ENCODE measurements around the gene ZFP30. TPM values are rescaled to one million over a fixed set of nuclear protein-coding genes. Genes with fewer than 3 reads are reported as not detected.
A peak's percentile ranks its signal among the peaks of the same experiment; 100 is the strongest.
"Not testable (repeated sequence)": the region's sequence is repeated elsewhere in the genome, so short reads cannot be mapped to it uniquely, and the experiment has no call there.

Gene ZFP30
- total RNA-seq, 3 donors from 2014 or later = 4.8 to 18.1 (median 11.1) TPM

GRCh38 chr19:37691881-37692504 is 36.7 kb upstream of the ZFP30 start:
- TF ChIP-seq POLR2AphosphoS5 (IDR thresholded peaks at IDR 0.05) = peak in 1 of 3 donors; percentile 25
- no peak for TF ChIP-seq POLR2A (IDR thresholded peaks at IDR 0.05)
- H3K36me3 ChIP-seq = no peaks in the 10 kb centered on the region
- DNase-seq (ENCODE audit: low spot score in 2 of 2) = peak; percentile 46 to 66
- intact Hi-C loops (cut with DNase I; ENCODE audit: low total_unique reads) = no loop called here
- no peaks in the 10 kb centered on the region for H3K27me3 ChIP-seq
- H3K4me3 ChIP-seq = peak overlapping the region; percentile 42 to 89 (median 64)
- H3K4me1 ChIP-seq = no peaks in the 10 kb centered on the region
- peaks cover 6 to 20% of the 10 kb centered on the region in 2 donors for H3K9me3 ChIP-seq
- H3K27ac ChIP-seq = peak overlapping the region; percentile 71 to 81

DNA sequence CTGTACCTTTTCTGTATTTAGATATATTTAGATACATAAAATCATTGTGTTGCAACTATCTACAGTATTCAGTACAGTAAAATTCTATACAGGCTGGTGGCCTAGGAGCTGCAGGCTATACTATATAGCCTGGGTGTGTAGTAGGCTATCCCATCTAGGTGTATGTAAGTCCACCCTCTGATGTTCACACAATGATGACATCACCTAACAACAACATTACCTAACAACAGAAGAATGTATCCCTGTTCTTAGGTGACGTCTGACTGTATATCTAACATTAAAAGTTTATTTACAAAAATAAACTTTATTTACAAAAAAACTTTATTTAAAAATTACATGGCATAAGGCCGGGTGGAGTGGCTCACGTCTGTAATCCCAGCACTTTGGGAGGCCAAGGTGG is 28.3 kb upstream of the ZFP30 start:
- no peaks in the 10 kb centered on the region for H3K4me1 ChIP-seq
- no peak for TF ChIP-seq POLR2AphosphoS5 (IDR thresholded peaks at IDR 0.05)
- TF ChIP-seq CTCF (IDR thresholded peaks at IDR 0.05) = no peak
- no peak for TF ChIP-seq POLR2A (IDR thresholded peaks at IDR 0.05)
- no peaks in the 10 kb centered on the region for H3K27me3 ChIP-seq
- no peak overlapping the region for H3K27ac ChIP-seq
- no peak overlapping the region for H3K4me3 ChIP-seq
- no peaks in the 10 kb centered on the region for H3K36me3 ChIP-seq
- DNase-seq (ENCODE audit: low spot score in 2 of 2) = no peak
- H3K9me3 ChIP-seq = peaks cover 47 to 67% of the 10 kb centered on the region in 2 donors
- intact Hi-C loops (cut with DNase I; ENCODE audit: low total_unique reads) = no loop called here

- Histone ChIP-seq H3K27me3 (no peaks in the 10 kb centered on the region), H3K4me1 (no peaks in the 10 kb centered on the region), H3K27ac (no peak overlapping the region), H3K36me3 (no peaks in the 10 kb centered on the region), H3K4me3 (no peak overlapping the region), H3K9me3 (peaks cover 75 to 99% of the 10 kb centered on the region in 2 donors)
- DNase-seq (ENCODE audit: low spot score in 2 of 2) = no peak
- intact Hi-C loops (cut with DNase I; ENCODE audit: low total_unique reads) = no loop called here
- no peak for TF ChIP-seq POLR2AphosphoS5 (IDR thresholded peaks at IDR 0.05)
- no peak for TF ChIP-seq POLR2A (IDR thresholded peaks at IDR 0.05)
- no peak for TF ChIP-seq CTCF (IDR thresholded peaks at IDR 0.05)
Measured at GRCh38 chr19:37669450-37669914, 14.2 kb upstream of the ZFP30 start.

- H3K4me3 ChIP-seq; DNase-seq (ENCODE audit: low spot score in 2 of 2); H3K4me1 ChIP-seq; H3K27me3 ChIP-seq; intact Hi-C loops (cut with DNase I; ENCODE audit: low total_unique reads); H3K27ac ChIP-seq; H3K36me3 ChIP-seq: not testable (repeated sequence)
- peaks cover 0 to 13% of the 10 kb centered on the region in 2 donors for H3K9me3 ChIP-seq
Measured at GRCh38 chr19:37657157-37657556, 1.9 kb upstream of the ZFP30 start.

GRCh38 chr19:37655689-37656371 is 565 bp upstream of the ZFP30 start:
- Histone ChIP-seq H3K4me1 (no peaks in the 10 kb centered on the region), H3K27me3 (no peaks in the 10 kb centered on the region), H3K27ac (peak overlapping the region; percentile 92 to 96), H3K9me3 (peaks cover 0 to 4% of the 10 kb centered on the region in 2 donors), H3K36me3 (no peaks in the 10 kb centered on the region), H3K4me3 (peak overlapping the region; percentile 56 to 90 (median 77))
- DNase-seq (ENCODE audit: low spot score in 2 of 2) = peak; percentile 61 to 78
- intact Hi-C loops (cut with DNase I; ENCODE audit: low total_unique reads) = no loop called here
- TF ChIP-seq POLR2A (IDR thresholded peaks at IDR 0.05) = peak; percentile 11
- TF ChIP-seq POLR2AphosphoS5 (IDR thresholded peaks at IDR 0.05) = peak in 2 of 3 donors; percentile 30 to 38
- no peak for TF ChIP-seq CTCF (IDR thresholded peaks at IDR 0.05)

Measured in breast epithelium (tissue), 4 donors.